ENCODE results near the gene SND1. TPM values are rescaled to one million over a fixed set of nuclear protein-coding genes. Genes with fewer than 3 reads are reported as not detected.
"Not testable (repeated sequence)": the region's sequence is repeated elsewhere in the genome, so short reads cannot be mapped to it uniquely, and the experiment has no call there.

SND1 gene
- total RNA-seq, 4 donors from 2014 or later: 62.0 to 89.4 (median 82.1) TPM

DNA sequence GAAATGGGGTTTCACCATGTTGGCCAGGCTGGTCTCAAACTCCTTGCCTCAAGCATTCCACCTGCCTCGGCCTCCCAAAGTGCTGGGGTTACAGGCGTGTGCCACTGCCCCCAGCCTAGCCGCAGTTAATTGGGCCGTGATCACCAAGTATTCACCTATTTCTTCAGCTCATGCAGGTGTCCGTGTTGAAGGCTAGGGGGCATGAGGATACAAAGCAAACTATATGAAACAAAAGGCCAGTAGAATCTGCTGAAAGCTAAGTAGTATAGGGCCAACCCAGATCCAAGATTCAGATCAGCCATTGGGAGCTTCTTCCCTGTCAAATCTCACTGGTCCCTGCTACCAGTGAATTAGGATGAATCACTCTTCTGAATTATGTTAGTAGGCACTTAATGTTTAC is 305.9 kb downstream of the SND1 start:
- intact Hi-C loops (cut with DNase I; ENCODE audit: low total_unique reads): no loop called here
- 76 to 96% methylated on average over 5 of the region's 5 CpGs for WGBS, 2 donors
- H3K4me3 ChIP-seq (ENCODE audit: low read depth, poor library complexity, severe bottlenecking): no peak overlapping the region
- no peak for TF ChIP-seq POLR2A (IDR thresholded peaks at IDR 0.05)
- TF ChIP-seq, protein P1, sequence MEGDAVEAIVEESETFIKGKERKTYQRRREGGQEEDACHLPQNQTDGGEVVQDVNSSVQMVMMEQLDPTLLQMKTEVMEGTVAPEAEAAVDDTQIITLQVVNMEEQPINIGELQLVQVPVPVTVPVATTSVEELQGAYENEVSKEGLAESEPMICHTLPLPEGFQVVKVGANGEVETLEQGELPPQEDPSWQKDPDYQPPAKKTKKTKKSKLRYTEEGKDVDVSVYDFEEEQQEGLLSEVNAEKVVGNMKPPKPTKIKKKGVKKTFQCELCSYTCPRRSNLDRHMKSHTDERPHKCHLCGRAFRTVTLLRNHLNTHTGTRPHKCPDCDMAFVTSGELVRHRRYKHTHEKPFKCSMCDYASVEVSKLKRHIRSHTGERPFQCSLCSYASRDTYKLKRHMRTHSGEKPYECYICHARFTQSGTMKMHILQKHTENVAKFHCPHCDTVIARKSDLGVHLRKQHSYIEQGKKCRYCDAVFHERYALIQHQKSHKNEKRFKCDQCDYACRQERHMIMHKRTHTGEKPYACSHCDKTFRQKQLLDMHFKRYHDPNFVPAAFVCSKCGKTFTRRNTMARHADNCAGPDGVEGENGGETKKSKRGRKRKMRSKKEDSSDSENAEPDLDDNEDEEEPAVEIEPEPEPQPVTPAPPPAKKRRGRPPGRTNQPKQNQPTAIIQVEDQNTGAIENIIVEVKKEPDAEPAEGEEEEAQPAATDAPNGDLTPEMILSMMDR (IDR thresholded peaks at IDR 0.05): no peak
- no peak for DNase-seq (ENCODE audit: low spot score in 2 of 2)

GRCh38 chr7:127959770-127960169 is 307.8 kb downstream of the SND1 start:
- WGBS, 2 donors: 92 to 93% methylated on average over 4 of the region's 4 CpGs

GRCh38 chr7:127961786-127962453 is 309.9 kb downstream of the SND1 start:
- no peak for DNase-seq (ENCODE audit: low spot score in 2 of 2)
- intact Hi-C loops (cut with DNase I; ENCODE audit: low total_unique reads): no loop called here
- 93 to 94% methylated on average over 9 of the region's 9 CpGs for WGBS, 2 donors
- no peak overlapping the region for H3K4me3 ChIP-seq (ENCODE audit: low read depth, poor library complexity, severe bottlenecking)
- no peak for TF ChIP-seq POLR2A (IDR thresholded peaks at IDR 0.05)
- TF ChIP-seq, protein P1 (IDR thresholded peaks at IDR 0.05): no peak

More at GRCh38 chr7:127959770-127960169, 307.8 kb downstream of the SND1 start:
- DNase-seq (ENCODE audit: low spot score in 2 of 2): no peak
- H3K4me3 ChIP-seq (ENCODE audit: low read depth, poor library complexity, severe bottlenecking): no peak overlapping the region
- intact Hi-C loops (cut with DNase I; ENCODE audit: low total_unique reads): no loop called here
- TF ChIP-seq, protein P1 (IDR thresholded peaks at IDR 0.05): no peak
- no peak for TF ChIP-seq POLR2A (IDR thresholded peaks at IDR 0.05)

DNA sequence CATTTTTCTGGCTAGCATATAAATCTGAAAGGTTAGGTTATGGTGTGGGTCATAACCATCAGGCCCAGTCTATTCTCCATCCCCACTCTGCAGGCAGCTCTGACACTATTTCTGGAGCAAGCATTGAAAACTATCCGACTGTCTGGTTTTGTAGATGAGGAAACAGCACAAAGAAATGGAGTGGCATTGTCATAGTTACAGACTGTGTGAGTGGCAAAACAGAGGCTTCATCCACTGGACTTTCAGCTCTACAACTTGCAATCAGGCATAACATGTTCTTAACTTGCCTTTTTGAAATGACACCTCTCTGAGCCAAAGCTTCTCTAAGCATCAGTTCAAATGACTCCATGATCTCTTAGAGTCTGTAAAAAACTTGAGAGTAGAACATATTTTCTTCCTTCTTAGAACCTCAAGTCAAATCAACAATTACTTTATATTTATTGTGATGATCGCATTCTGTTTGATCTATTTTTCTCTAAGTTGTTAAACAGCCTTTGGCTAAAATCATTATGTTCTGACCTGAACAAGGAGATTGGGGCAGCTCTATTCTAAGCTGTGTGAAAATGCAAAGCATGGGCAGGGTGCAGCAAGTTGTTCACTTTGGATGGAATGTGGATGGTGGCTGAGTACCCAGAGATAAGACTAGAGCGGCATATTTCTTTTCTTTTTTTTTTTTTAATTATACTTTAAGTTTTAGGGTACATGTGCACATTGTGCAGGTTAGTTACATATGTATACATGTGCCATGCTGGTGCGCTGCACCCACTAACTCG is 310.8 kb downstream of the SND1 start:
- no peak for DNase-seq (ENCODE audit: low spot score in 2 of 2)
- TF ChIP-seq, protein P1 (IDR thresholded peaks at IDR 0.05): no peak
- no peak for TF ChIP-seq POLR2A (IDR thresholded peaks at IDR 0.05)
- WGBS, 2 donors: 89 to 96% methylated on average over 5 of the region's 5 CpGs
- H3K4me3 ChIP-seq (ENCODE audit: low read depth, poor library complexity, severe bottlenecking): no peak overlapping the region
- intact Hi-C loops (cut with DNase I; ENCODE audit: low total_unique reads): no loop called here

DNA sequence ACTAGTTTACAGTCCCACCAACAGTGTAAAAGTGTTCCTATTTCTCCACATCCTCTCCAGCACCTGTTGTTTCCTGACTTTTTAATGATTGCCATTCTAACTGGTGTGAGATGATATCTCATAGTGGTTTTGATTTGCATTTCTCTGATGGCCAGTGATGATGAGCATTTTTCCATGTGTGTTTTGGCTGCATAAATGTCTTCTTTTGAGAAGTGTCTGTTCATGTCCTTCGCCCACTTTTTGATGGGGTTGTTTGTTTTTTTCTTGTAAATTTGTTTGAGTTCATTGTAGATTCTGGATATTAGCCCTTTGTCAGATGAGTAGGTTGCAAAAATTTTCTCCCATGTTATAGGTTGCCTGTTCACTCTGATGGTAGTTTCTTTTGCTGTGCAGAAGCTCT is 311.9 kb downstream of the SND1 start:
- DNase-seq (ENCODE audit: low spot score in 2 of 2); H3K4me3 ChIP-seq (ENCODE audit: low read depth, poor library complexity, severe bottlenecking); intact Hi-C loops (cut with DNase I; ENCODE audit: low total_unique reads): not testable (repeated sequence)
- WGBS, 2 donors: 75 to 92% methylated on average over 1 of the region's 1 CpG

GRCh38 chr7:127967281-127967680 is 315.3 kb downstream of the SND1 start:
- intact Hi-C loops (cut with DNase I; ENCODE audit: low total_unique reads): no loop called here
- H3K4me3 ChIP-seq (ENCODE audit: low read depth, poor library complexity, severe bottlenecking): no peak overlapping the region
- no peak for TF ChIP-seq POLR2A (IDR thresholded peaks at IDR 0.05)
- TF ChIP-seq, protein P1 (IDR thresholded peaks at IDR 0.05): no peak
- no peak for DNase-seq (ENCODE audit: low spot score in 2 of 2)
- 92 to 93% methylated on average over 2 of the region's 2 CpGs for WGBS, 2 donors
